Hepatocyte (in vitro differentiated cells): ENCODE data around the gene GYG1. TPM values are rescaled to one million over a fixed set of nuclear protein-coding genes. Genes with fewer than 3 reads are reported as not detected.

Source experiments
- DNase-seq: peaks from one replicate; pipeline ENCODE4 v3.0.0-alpha.2; 2016; ENCODE audit warnings: low spot score
- H2AFZ ChIP-seq: fragments of 200-600 bp; sonication (generic); 2 replicates; pipeline ENCODE4 v1.6.0; 2016; ENCODE audit warnings: antibody characterized with exemption, mild to moderate bottlenecking
- H3K27ac ChIP-seq: fragments of 200-600 bp; sonication (generic); 2 replicates; pipeline ENCODE4 v1.5.1; 2016; ENCODE audit warnings: mild to moderate bottlenecking
- H3K27me3 ChIP-seq: fragments of 200-600 bp; sonication (generic); 2 replicates; pipeline ENCODE4 v1.6.1; 2016
- H3K36me3 ChIP-seq: fragments of 200-600 bp; sonication (generic); replicated peaks from 2 replicates; pipeline ENCODE4 v1.5.1; 2016; ENCODE audit warnings: low read depth; ENCODE audit not compliant: insufficient read depth
- H3K4me1 ChIP-seq: fragments of 200-600 bp; sonication (generic); 2 replicates; pipeline ENCODE4 v1.5.1; 2016; ENCODE audit warnings: mild to moderate bottlenecking, moderate library complexity; ENCODE audit not compliant: insufficient read depth
- H3K4me2 ChIP-seq: fragments of 200-600 bp; sonication (generic); 2 replicates; pipeline ENCODE4 v1.6.0; 2016
- H3K4me3 ChIP-seq: fragments of 200-600 bp; sonication (generic); 2 replicates; pipeline ENCODE4 v1.5.1; 2016; ENCODE audit warnings: mild to moderate bottlenecking
- H3K79me2 ChIP-seq: fragments of 200-600 bp; sonication (generic); 2 replicates; pipeline ENCODE4 v1.6.0; 2017; ENCODE audit warnings: mild to moderate bottlenecking
- H3K9me2 ChIP-seq: fragments of 200-600 bp; sonication (generic); replicated peaks from 2 replicates; pipeline ENCODE4 v1.6.0; 2017; ENCODE audit warnings: mild to moderate bottlenecking; ENCODE audit not compliant: insufficient read depth
- H3K9me3 ChIP-seq: fragments of 200-600 bp; sonication (generic); 2 replicates; pipeline ENCODE4 v1.5.1; 2016; ENCODE audit warnings: low read depth, mild to moderate bottlenecking
- H4K20me1 ChIP-seq: fragments of 200-600 bp; sonication (generic); 2 replicates; pipeline ENCODE4 v1.6.0; 2016; ENCODE audit warnings: mild to moderate bottlenecking; ENCODE audit not compliant: insufficient read depth, poor library complexity, severe bottlenecking
- EZH2 ChIP-seq: fragments of 200-600 bp; sonication (generic); IDR thresholded peaks from 2 replicates; pipeline ENCODE4 v1.6.1; 2016; ENCODE audit warnings: antibody characterized with exemption, mild to moderate bottlenecking, borderline replicate concordance
- EZH2phosphoT487 ChIP-seq: fragments of 200-600 bp; sonication (generic); IDR thresholded peaks from one replicate; pipeline ENCODE4 v1.6.1; 2018; ENCODE audit warnings: antibody characterized with exemption, mild to moderate bottlenecking, low read depth, moderate library complexity; ENCODE audit not compliant: unreplicated experiment, severe bottlenecking
- WGBS: methylation state at CpG from one replicate; pipeline ENCODE4 v1.1.6; 2016; ENCODE audit warnings: low lambda C conversion rate; ENCODE audit errors: missing lambda C conversion rate; 5-methylcytosine and 5-hydroxymethylcytosine counted together
- polyA plus RNA-seq: library from polyadenylated mRNA; unstranded; fragments of >200 nt; fragmentation: Nextera tagmentation; extraction: Ambion mirVana; gene quantifications from 2 replicates; pipeline ENCODE4 v1.2.1, GENCODE V29; 2016
- total RNA-seq: library from RNA; depleted of rRNA; stranded (reverse); fragments of >200 nt; gene quantifications from 2 replicates; pipeline ENCODE4 v1.2.3, GENCODE V29; 2014
- TF ChIP-seq, protein P1 (sequence below): fragments of 200-600 bp; sonication (generic); IDR thresholded peaks from 2 replicates; pipeline ENCODE4 v1.5.1; 2016; ENCODE audit warnings: antibody characterized with exemption, mild to moderate bottlenecking; ENCODE audit not compliant: poor library complexity

The GYG1 gene
- total and polyA plus RNA-seq, 2 experiments from 2014 or later, result 26.2 to 50.3 TPM

DNA sequence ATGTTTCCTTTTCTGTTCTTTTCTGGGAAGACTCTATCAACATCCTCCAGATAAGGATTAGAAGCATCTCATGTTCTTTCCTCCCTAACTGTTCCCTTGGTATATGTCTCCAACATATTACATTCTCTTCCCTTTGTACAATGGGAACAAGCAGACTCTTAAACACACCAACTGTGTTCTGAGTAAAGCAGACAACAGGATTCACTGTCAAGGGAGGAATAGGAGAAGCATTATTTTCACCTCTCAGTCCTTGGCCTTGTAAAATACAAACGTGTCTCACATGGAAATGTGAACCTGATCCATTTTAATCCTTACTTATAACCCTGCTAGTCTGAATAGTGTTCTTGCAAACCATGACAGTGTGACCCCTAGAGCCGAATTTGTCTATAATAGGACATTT, 19.6 kb downstream of the GYG1 start:
- WGBS, result 65% methylated on average over 2 of the region's 2 CpGs

DNA sequence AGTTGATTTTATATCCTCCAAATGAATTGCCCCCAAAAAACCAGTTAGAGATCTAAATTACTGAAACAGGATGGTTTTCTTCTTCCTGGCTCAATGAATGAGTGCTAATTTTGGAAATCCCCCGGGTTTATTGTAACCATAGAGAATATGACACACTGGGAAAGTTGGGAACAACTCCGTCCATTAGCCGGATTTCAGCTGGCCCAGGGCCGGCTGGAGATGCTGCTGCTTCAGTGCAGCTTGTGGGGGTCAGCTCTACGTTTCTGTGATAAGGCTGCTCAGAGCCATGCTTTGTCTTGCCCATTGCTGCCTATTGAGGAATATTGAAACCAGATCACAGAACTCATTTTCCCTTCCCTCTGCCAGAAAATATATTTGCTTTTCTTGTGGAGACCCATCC, 20.3 kb downstream of the GYG1 start:
- Histone ChIP-seq H3K9me2 (no peaks in the 10 kb centered on the region), H3K27me3 (no peaks in the 10 kb centered on the region), H3K27ac (no peak overlapping the region), H3K4me3 (no peak overlapping the region), H3K9me3 (no peaks in the 10 kb centered on the region), H3K4me1 (no peaks in the 10 kb centered on the region), H3K79me2 (no peaks in the 10 kb centered on the region), H3K4me2 (no peak overlapping the region), H3K36me3 (no peaks in the 10 kb centered on the region), H2AFZ (no peak overlapping the region), H4K20me1 (no peaks in the 10 kb centered on the region)
- no peak for DNase-seq
- TF ChIP-seq, protein P1, sequence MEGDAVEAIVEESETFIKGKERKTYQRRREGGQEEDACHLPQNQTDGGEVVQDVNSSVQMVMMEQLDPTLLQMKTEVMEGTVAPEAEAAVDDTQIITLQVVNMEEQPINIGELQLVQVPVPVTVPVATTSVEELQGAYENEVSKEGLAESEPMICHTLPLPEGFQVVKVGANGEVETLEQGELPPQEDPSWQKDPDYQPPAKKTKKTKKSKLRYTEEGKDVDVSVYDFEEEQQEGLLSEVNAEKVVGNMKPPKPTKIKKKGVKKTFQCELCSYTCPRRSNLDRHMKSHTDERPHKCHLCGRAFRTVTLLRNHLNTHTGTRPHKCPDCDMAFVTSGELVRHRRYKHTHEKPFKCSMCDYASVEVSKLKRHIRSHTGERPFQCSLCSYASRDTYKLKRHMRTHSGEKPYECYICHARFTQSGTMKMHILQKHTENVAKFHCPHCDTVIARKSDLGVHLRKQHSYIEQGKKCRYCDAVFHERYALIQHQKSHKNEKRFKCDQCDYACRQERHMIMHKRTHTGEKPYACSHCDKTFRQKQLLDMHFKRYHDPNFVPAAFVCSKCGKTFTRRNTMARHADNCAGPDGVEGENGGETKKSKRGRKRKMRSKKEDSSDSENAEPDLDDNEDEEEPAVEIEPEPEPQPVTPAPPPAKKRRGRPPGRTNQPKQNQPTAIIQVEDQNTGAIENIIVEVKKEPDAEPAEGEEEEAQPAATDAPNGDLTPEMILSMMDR, result no peak
- TF ChIP-seq EZH2phosphoT487, result no peak
- no peak for TF ChIP-seq EZH2
- WGBS, result 96% methylated on average over 5 of the region's 5 CpGs

More for the DNA sequence above, 19.6 kb downstream of the GYG1 start:
- Histone ChIP-seq H3K36me3 (no peaks in the 10 kb centered on the region), H3K9me3 (no peaks in the 10 kb centered on the region), H4K20me1 (no peaks in the 10 kb centered on the region), H3K27me3 (no peaks in the 10 kb centered on the region), H3K27ac (no peak overlapping the region), H3K9me2 (no peaks in the 10 kb centered on the region), H3K4me3 (no peak overlapping the region), H3K4me1 (no peaks in the 10 kb centered on the region), H3K4me2 (no peak overlapping the region), H3K79me2 (no peaks in the 10 kb centered on the region), H2AFZ (no peak overlapping the region)
- TF ChIP-seq EZH2 (no peak), EZH2phosphoT487 (no peak)
- TF ChIP-seq, protein P1, result no peak
- DNase-seq, result no peak

DNA sequence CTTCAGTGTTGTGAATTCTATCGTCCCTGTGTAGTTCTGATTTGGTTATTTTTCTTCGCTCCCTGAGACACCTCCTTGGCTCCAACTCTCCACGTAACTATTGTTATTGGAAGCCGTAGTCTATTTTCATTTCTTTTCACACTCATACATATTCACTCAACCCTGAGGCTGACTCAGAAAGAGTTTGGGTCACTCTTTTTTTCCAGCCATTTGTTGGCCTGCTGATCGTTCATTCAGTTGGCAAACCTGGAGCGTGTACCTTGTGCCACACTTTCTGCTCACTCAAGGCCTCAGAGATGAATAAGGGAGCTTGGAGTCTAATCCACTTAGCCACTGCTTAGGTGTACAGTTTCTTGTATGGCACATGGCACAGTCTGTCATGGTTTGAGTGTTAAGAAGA, 22.4 kb downstream of the GYG1 start:
- Histone ChIP-seq H3K4me3 (no peak overlapping the region), H3K36me3 (no peaks in the 10 kb centered on the region), H3K9me2 (no peaks in the 10 kb centered on the region), H3K27me3 (no peaks in the 10 kb centered on the region), H3K9me3 (no peaks in the 10 kb centered on the region), H3K4me2 (no peak overlapping the region), H2AFZ (no peak overlapping the region), H3K27ac (no peak overlapping the region), H4K20me1 (no peaks in the 10 kb centered on the region), H3K79me2 (no peaks in the 10 kb centered on the region), H3K4me1 (no peaks in the 10 kb centered on the region)
- DNase-seq, result no peak
- 97% methylated on average over 6 of the region's 6 CpGs for WGBS
- TF ChIP-seq EZH2, result no peak
- TF ChIP-seq, protein P1, result no peak
- no peak for TF ChIP-seq EZH2phosphoT487

DNA sequence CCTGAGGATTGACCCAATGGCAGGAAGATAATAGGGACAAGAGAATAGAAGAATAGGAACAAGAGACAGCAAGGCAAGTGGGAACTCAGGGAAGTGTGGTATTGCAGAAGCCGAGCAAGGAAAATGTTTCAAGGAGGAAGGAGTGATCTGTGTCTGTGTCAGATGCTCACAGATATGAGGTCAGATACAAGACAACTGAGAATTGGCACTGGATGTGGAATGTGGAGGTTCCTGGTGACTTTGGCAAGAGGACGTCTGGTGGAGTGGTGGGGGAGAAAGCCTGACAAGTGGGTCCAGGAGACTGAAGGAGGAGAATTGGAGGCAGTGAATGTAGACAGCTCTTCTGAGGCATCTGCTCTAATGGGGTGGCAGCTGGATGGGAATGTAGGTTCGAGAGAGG, 24.1 kb downstream of the GYG1 start:
- H4K20me1 ChIP-seq, result no peaks in the 10 kb centered on the region
- no peaks in the 10 kb centered on the region for H3K79me2 ChIP-seq
- 94% methylated on average over 3 of the region's 3 CpGs for WGBS
- no peaks in the 10 kb centered on the region for H3K9me2 ChIP-seq
- H3K4me2 ChIP-seq, result no peak overlapping the region
- H3K36me3 ChIP-seq, result no peaks in the 10 kb centered on the region
- H2AFZ ChIP-seq, result no peak overlapping the region
- no peak overlapping the region for H3K4me3 ChIP-seq
- TF ChIP-seq, protein P1, result no peak
- TF ChIP-seq EZH2phosphoT487 (no peak), EZH2 (no peak)
- DNase-seq, result no peak
- no peaks in the 10 kb centered on the region for H3K27me3 ChIP-seq
- no peaks in the 10 kb centered on the region for H3K9me3 ChIP-seq
- H3K4me1 ChIP-seq, result no peaks in the 10 kb centered on the region
- no peak overlapping the region for H3K27ac ChIP-seq
